ENCODE results near the gene PLEKHD1.
"Not testable (repeated sequence)": the region's sequence is repeated elsewhere in the genome, so short reads cannot be mapped to it uniquely, and the experiment has no call there.

The PLEKHD1 gene

DNA sequence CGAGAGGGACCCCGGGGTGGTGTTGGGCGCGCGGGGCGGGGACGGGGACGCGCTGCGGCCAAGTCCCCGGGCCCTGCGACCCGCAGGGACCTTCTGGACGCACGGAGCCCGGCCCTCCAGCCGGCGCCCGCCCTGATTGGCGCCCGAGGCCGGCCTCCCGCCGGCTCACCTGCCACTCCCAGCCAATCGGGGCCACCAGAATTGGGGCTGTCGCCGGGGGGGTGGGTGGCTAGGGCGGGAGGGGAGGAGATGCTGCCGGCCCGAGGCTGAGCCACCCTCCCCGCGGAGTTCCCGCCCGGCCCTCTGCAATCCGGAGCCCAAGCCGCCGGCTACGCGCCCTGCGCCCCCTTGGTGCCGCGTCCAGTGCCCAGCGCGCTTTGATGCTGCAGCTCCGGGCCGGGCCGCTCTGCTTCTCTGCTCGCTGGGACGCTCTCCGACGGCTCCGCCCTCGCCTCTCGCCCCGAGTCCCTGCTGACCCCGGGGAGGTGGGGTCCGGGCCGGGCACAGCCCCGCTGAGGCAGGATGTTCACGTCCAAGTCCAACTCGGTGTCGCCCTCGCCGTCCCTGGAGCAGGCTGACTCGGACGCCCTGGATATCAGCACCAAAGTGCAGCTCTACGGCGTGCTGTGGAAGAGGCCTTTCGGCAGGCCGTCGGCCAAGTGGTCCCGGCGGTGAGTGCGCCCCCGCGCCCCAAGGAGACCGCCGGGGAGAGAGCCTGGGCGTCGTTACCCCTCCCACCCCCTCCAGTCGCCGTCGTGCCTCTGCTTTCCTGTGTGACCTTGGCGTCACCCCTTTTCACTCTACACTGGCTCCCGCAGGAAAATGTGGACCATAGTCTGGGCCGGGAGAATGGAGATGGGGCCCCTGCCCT, at the start of gene PLEKHD1:
TSS of gene PLEKHD1 (plus strand) at position 285 of the 871 bp plus-strand sequence. CDS start at position 523, 238 bp downstream.
- no peak for DNase-seq

DNA sequence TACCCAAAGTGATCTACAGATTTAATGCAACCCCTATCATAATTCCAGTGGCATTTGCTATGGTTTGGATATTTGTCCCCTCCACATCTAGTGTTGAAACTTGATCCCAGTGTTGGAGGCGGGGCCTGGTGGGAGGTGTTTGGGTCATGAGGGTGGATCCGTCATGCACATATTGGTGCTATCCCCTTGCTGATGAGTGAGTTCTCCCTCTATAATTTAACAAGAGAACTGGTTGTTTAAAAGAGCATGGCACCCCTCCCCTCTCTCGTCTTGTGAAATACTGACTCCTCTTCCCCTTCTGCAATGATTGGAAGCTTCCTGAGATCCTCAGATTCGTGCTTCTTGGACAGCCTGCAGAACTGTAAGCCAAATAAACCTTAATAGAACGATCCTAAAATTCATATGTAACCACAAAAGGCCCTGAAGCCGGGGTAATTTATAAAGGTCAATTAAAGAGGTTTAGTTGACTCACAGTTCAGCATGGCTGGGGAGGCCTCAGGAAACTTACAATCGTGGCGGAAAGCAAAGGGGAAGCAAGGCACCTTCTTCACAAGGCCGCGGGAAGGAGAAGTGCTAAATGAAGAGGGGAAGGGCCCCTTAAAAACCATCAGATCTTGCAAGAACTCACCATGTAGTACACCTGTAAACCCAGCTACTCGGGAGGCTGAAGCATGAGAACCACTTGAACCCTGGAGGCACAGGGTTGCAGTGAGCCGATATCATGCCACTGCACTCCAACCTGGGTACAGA, 44.8 kb upstream of the PLEKHD1 start:
- DNase-seq: peak in 2 of 3 donors; percentile 4 to 34

DNA sequence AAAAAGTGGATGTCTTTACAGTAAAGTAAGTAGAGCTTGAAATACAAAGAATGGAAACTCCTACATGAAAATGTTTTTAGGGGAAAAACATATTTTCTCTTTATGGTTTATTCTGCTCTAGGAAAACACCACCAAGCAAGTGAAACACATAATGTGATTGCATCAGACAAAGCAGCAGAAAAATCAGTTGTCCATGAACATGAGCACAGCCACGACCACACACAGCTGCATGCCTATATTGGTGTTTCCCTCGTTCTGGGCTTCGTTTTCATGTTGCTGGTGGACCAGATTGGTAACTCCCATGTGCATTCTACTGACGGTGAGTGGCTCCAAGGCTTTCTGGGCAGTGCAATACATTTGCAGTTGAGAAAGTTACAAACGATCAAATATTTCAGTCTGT, 42.6 kb upstream of the PLEKHD1 start:
- DNase-seq: peak; percentile 12 to 39 (median 13)

DNA sequence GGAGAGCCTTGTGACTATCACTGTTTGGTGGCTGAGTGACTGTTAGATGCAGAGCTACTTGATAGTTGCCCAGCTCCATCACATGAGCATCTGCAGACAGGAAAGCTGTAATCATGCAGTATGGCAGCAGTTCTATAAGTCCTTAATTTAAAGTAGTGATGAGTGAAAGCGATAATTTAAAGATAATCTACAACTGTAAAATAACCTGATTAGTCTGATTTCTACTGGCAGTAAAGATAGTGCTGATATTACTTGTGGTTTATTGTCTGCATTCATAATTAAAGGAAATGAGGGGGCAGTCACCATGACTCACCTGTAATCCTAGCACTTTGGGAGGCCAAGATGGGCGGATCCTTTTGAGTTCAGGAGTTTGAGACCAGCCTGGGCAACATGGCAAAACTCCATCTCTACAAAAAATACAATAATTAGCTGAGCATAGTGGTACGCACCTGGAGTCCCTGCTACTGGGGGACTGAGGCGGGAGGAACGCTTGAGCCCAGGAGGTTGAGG, 41.2 kb upstream of the PLEKHD1 start:
- DNase-seq: no peak

DNA sequence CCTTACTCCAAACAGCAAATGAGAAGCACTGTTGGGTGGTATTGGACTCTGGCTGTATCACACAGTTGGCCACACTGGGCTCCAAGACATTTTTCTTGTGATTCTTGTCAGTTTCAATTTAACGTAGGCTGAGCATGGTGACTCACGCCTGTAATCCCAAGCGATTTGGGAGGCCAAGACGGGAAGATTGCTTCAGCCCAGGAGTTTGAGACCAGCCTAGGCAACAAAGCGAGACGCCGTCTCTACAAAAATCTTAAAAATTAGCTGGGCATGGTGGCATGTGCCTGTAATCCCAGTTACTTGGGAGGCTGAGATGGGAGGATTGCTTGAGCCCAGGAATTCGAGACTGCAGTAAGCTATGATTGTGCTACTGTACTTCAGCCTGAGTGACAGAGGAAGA, 35.3 kb upstream of the PLEKHD1 start:
- DNase-seq: no peak

DNA sequence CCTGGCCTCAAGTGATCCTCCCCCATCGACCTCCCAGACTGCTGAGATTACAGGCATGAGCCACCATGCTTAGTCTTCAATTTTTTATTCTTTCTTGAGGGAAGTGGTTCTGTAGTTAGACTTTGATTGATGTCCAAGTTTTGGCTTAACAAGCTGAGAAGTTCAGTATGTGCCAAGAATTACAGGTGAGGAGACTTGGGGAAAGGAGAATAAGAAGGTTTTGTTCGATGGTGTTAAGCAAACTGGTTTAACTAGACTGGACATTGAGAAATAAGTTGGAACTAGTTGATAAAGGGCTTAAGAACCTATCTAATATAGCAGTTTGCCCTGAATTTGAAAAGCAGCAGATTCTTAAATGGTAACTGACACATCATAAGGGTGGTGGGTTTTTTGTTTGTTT, 32.6 kb upstream of the PLEKHD1 start:
- DNase-seq: no peak

DNA sequence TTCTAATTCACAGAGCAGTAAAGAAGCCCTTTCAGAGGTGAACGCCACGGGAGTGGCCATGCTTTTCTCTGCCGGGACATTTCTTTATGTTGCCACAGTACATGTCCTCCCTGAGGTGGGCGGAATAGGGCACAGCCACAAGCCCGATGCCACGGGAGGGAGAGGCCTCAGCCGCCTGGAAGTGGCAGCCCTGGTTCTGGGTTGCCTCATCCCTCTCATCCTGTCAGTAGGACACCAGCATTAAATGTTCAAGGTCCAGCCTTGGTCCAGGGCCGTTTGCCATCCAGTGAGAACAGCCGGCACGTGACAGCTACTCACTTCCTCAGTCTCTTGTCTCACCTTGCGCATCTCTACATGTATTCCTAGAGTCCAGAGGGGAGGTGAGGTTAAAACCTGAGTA, 26.2 kb upstream of the PLEKHD1 start:
- DNase-seq: no peak

DNA sequence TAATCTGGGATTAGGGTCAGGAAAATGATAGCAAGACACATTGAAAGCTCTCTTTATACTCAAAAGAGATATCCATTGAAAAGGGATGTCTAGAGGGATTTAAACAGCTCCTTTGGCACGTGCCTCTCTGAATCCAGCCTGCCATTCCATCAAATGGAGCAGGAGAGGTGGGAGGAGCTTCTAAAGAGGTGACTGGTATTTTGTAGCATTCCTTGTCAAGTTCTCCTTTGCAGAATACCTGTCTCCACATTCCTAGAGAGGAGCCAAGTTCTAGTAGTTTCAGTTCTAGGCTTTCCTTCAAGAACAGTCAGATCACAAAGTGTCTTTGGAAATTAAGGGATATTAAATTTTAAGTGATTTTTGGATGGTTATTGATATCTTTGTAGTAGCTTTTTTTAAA, 25.4 kb upstream of the PLEKHD1 start:
- DNase-seq: no peak

DNA sequence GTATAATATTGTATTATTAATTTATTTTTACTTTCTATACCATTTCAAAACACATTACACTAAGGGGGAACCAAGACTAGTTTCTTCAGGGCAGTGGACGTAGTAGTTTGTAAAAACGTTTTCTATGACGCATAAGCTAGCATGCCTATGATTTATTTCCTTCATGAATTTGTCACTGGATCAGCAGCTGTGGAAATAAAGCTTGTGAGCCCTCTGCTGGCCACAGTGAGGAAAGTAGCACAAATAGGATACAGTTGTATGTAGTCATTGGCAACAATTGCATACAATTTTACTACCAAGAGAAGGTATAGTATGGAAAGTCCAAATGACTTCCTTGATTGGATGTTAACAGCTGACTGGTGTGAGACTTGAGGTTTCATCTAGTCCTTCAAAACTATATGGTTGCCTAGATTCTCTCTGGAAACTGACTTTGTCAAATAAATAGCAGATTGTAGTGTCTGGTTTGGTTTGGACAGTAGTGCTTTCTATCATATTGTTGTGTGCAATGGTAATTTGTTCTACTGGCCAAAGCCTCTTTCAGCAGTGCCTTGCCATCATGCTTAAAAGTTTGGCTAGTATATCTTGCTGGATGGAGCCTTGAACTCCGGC, 24.3 kb upstream of the PLEKHD1 start:
- DNase-seq: peak; percentile 81 to 94 (median 94)

DNA sequence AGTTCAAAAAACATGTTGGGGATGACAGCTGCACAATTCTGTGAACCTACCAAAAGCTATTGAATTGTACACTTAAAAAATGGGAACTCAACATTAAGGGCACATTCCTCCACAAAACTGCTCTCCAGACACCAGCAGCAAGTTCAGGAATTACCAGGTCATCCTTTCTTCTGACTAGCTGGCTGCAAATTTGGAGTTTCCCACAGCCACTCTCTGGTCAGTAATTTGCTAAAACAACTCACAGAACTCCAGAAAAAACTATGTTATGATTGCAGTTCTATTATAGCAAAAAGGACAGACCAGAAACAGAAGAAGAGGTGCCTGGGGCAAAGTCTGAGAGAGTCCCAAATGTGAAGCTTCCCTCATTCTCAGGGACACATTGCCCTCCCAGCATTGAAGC, 20.1 kb upstream of the PLEKHD1 start:
- DNase-seq: peak in 1 of 3 donors; percentile 26

DNA sequence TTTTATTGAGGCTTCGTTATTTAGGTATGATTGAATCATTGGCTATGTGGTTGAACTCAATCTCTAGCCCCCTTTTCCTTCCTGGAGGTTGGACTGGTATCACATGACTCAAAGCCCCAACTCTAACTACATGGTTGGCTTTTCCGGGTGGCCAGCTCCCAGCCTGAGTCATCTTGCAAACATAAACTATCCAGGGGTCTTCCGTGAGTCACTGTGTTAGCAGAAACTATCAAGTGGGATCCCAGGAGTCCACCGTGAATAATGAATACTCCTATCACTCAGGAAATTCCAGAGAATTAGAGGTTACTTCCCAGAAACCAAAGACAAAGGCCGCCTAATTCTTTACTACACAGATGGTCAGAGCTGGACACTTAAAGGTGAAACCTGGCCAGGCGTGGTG, 19.7 kb upstream of the PLEKHD1 start:
- DNase-seq: no peak

DNA sequence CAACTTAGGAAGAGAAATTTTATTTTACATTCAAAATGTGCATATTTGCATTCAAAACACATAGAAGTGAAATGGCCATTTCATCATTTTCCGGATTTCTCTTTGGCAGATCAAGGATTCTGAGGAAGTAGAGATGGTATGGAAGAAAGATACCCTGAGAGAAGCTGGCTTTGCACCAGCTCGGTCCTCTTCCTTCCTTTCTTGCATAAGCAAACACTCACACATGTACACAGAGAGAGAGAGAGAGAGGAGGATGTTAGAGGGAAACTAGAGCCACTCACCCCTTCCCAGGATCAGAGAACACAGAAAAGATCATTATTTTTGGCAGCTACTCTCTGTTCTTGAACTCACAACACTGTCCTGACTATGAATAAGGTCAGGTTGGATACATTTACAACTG, 15.6 kb upstream of the PLEKHD1 start:
- peak; percentile 35 to 43 (median 36) for DNase-seq

DNA sequence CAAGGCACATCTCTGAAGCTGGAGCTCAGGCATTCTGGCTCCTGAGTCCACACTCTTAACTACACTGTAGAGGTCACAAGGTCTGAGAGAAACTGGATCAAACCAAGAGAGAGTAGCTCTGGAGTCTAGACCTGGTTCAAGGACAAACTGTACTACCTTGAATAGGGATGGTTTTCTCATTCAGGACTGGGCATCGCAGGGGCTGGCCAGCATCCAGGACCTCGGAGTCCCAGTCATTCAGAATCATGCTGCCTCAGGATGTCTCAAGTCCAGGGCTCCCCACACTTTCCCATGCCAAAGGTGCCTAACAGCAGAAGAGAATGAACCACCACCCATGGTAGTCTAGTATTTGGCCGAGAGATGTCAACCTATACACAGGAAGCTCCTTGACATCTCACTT, 13.1 kb upstream of the PLEKHD1 start:
- DNase-seq: no peak

DNA sequence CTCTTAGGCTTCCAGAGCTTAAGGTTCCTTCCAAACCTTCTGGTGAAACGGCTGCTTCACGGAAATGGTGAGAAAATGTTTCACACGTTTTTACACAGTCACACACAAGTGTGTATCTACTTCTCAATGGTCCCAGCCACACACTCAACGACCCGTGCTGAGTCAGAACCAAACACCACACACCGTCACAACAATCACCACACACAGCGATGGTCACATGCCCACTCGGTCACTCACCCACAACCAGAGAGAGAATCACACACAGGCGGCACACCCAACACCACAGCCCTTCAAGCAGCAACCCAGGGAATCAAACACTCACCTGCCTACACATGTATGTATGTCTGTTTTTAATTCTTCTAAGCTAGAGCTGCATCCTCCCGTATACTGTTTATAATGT, 12.6 kb upstream of the PLEKHD1 start:
- no peak for DNase-seq

DNA sequence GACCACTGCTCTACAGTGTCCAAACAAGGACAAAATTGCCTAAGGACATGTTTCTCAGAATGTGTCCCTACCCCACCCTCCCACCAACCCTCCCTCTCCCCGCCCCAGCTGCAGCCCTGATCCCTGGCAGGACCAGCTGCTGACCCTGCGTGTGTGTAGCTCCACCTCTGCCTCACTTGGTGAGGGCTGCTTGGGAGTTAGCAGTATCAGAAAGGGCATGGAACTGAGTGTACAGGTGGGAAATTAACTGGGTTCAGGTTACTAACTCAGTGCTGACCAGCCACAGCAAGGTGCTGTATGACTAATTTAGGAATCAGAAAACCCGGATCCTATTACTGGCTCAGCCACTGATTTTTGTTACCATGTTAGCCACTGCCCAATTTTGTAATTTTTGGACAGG, 11.3 kb upstream of the PLEKHD1 start:
- no peak for DNase-seq

DNA sequence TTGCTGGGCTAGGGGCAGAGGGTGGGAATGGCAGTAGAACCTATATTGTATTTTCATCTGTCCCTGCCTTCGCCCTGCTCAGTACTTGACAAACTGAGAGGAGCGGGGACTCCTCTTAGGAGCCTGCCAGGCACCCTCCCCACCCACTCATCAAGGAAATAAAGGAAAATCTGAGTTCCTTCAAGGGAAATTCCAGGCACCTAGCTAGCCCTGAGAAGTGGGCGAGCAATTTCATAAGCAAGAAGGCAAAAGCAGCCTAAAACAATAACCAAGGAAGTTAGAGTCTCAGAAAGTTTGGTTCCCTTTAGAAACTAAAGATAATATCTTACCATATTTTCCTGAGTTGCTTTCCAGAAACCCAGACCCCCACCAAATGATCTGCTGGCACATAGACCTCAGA, 10.6 kb upstream of the PLEKHD1 start:
- peak; percentile 62 to 74 (median 73) for DNase-seq

DNA sequence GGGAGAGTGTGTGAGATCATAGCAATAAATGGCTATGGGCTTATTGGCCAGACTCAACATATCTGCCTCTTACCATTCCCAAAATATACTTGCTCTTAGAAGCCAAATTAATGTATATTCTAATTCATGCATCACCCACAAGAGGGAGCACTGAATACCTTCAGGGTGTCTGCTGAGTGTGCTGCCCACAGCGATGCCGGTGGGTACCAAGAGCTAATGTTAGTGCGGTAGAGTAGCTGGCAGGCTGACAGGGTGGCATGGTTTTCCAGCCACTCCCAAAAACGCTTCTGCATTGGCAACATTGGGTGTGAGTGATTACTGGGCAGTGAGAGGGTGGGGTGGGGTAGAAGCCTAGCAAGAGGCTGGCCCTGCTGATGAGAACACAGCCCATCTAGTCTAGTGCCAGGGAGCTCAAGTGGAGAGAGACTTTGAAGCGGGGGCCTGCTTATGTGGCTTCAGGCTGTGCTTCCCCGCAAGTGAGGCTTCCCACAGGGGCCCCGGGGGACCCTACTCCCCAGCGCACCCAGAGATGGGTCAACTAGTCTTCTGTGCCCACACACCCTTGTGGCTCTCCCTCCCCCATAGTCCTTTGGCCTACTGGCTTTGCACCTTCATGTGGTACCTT, 9.2 kb upstream of the PLEKHD1 start:
- DNase-seq: peak; percentile 39 to 44 (median 41)

DNA sequence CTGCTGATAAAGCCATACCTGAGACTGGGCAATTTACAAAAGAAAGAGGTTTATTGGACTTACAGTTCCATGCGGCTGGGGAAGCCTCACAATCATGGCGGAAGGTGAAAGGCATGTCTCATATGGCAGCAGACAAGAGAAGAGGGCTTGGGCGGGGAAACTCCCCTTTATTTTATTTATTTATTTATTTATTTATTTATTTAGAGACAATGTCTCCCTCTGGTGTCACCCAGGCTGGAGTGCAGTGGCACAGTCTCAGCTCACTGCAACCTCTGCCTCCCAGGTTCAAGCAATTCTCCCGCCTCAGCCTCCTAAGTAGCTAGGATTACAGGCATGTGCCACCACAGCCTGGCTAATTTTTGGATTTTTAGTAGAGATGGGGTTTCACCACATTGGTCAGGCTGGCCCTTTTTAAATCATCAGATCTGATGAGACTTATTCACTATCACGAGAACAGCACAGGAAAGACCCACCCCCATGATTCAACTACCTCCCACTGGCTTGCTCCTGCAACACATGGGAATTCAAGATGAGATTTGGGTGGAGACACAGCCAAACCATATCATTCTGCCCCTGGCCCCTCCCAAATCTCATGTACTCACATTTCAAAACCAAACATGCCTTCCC, 7.6 kb upstream of the PLEKHD1 start:
- DNase-seq: peak; percentile 50 to 61 (median 55)

DNA sequence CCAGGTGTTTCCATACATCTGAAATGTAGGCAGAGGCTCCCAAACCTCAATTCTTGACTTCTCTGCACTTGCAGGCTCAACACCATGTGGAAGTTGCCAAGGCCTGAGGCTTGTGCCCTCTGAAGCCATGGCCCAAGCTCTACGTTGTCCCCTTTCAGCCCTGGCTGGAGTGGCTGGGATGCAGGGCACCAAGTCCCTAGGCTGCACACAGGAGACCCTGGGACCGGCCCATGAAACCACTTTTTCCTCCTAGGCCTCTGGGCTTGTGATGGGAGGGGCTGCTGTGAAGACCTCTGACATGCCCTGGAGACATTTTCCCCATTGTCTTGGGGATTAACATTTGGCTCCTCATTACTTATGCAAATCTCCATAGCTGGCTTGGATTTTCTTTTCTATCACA, 6.5 kb upstream of the PLEKHD1 start:
- not testable (repeated sequence) for DNase-seq

DNA sequence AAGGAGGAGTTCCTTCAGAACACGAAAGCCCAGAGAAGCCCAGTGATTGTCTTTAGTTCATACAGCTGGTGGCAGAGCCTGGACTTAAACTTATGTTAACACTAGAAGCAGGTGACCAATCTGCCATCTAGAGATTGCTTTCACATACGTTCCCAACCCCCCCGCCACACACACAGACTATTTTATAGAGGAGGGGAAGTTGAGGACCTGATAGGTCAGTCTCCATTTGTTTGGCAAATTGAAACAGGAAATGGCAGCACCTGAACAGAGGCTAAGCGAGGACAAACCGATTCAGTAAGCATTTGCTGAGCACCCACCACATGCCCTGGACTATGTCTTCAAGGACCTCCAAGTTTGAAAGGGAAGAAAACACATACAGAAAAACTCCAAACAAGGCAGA, 4.8 kb upstream of the PLEKHD1 start:
- no peak for DNase-seq

DNA sequence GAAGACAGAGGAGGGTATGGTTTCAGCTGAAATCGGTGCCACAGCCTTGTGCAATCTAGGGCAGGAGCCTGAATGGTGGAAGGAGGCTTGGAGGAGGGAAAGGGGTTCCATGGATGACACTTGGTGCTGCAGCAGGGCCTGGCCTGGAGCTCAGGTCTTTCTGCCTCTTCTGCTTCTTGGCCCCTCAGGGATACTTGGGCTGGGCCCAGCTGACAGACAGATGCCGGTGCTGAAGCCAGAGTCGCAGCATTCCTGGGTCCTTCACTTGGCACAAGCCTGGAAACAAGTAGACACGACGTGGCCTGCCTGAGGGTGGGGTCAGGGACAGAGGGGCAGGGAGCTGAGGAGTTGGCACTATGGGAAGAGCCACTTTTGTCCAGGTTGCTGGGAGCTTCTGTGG, 4.4 kb upstream of the PLEKHD1 start:
- no peak for DNase-seq

DNA sequence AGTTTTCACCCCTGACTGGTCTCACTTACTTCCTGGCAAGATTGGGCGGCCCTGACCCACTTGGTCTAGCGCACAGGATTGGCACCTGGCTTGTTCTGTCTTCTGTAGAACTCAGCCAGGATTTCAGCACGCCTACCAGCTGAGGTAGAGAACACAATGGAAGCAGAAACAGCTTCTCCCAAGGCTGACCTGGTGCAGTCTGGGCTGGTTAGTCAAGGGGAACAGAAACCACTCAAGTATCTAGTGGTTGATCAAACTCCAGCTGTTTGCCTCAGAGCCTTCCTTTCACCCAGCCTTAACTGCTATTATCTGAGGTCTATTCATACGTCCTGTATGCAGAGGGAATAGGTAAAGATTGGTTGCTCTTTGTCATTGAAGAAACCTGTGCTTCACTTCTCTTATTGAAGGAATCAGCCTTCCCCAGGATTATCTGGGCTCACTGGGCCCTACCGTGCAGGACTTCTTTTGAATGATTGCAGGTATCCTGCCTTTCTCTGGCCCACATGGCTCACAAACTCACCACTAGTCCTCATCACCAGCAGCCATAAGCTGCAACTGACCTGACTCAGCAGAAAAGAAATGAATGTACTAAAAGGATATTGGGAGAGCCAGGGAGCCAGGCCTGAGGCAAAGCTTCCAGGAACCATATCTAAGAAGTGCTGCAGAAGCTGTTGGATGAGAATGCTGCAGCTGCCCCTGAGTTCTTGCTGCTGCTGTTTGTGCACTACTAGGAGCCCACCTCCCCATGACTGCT, 2.5 kb upstream of the PLEKHD1 start:
- DNase-seq: no peak
